SK-N-SH (cell line): Measurements from ENCODE around the gene HEMK1. TPM values are rescaled to one million over a fixed set of nuclear protein-coding genes. Genes with fewer than 3 reads are reported as not detected.

Experiments
- CTCF ChIA-PET: fragments of 300-600, 350-600 bp; formaldehyde crosslinking; extraction: SDS; loops from one replicate; lab custom pipeline; 2021; lab: Yijun Ruan, JAX
- POLR2A ChIA-PET: fragments of 350-600 bp; sonication (Branson Sonifier 250); formaldehyde crosslinking; extraction: SDS; loops from one replicate; lab custom pipeline; 2020; ENCODE audit warnings: antibody characterized with exemption, inconsistent platforms; lab: Yijun Ruan, JAX
- DNase-seq: peaks from one replicate; pipeline ENCODE4 v3.0.0; 2012
- H2AFZ ChIP-seq: fragments of 200-600 bp; sonication (generic); 2 replicates; pipeline ENCODE4 v1.8.1; 2016; ENCODE audit warnings: antibody characterized with exemption, mild to moderate bottlenecking, low read depth
- H3F3A ChIP-seq: fragments of 200-600 bp; sonication (generic); replicated peaks from 2 replicates; pipeline ENCODE3; 2016; ENCODE audit warnings: antibody characterized with exemption, mild to moderate bottlenecking; ENCODE audit not compliant: insufficient read depth
- H3K27ac ChIP-seq, 2 experiments: fragments of 200-500 bp in 1 of 2; fragments of 200-600 bp in 1 of 2; sonication (Bioruptor generic) in 1 of 2; sonication (generic), shearing (Covaris generic) in 1 of 2; 2 replicates each; pipeline versions ENCODE4 v1.5.1 to v1.6.1; 2014 to 2016; ENCODE audit warnings: low read depth in 2 of 2, inconsistent platforms in 1 of 2, low read length in 1 of 2, mild to moderate bottlenecking in 1 of 2, mixed read lengths in 1 of 2
- H3K27me3 ChIP-seq: fragments of 200-600 bp; sonication (generic), shearing (Covaris generic); 2 replicates; pipeline ENCODE4 v1.6.1; 2016; ENCODE audit warnings: mixed run types; ENCODE audit not compliant: insufficient read depth
- H3K36me3 ChIP-seq, 2 experiments: fragments of 200-500 bp in 1 of 2; fragments of 200-600 bp in 1 of 2; sonication (Bioruptor generic) in 1 of 2; sonication (generic) in 1 of 2; replicated peaks in 1 of 2; 2 replicates each; pipeline versions ENCODE3 to v1.5.1; 2014 to 2016; ENCODE audit warnings: low read length in 1 of 2, mild to moderate bottlenecking in 1 of 2; ENCODE audit not compliant: insufficient read depth in 2 of 2, control insufficient read depth in 1 of 2
- H3K4me1 ChIP-seq, 2 experiments: fragments of 200-500 bp in 1 of 2; fragments of 200-600 bp in 1 of 2; sonication (Bioruptor generic) in 1 of 2; sonication (generic), shearing (Covaris generic) in 1 of 2; 2 replicates each; pipeline versions ENCODE4 v1.5.1 to v1.6.1; 2014 to 2016; ENCODE audit warnings: low read depth in 1 of 2, low read length in 1 of 2, mixed run types in 1 of 2; ENCODE audit not compliant: insufficient read depth in 2 of 2, control insufficient read depth in 1 of 2
- H3K4me2 ChIP-seq: fragments of 200-600 bp; sonication (generic), shearing (Covaris generic); 2 replicates; pipeline ENCODE4 v1.6.1; 2017; ENCODE audit warnings: mixed run types
- H3K4me3 ChIP-seq, 2 experiments: fragments of 200-500 bp in 1 of 2; fragments of 200-600 bp in 1 of 2; sonication (Bioruptor generic) in 1 of 2; sonication (generic), shearing (Covaris generic) in 1 of 2; 2 replicates each; pipeline versions ENCODE4 v1.5.1 to v1.8.1; 2014 to 2016; ENCODE audit warnings: low read depth in 2 of 2, inconsistent platforms in 1 of 2, low read length in 1 of 2, mild to moderate bottlenecking in 1 of 2, mixed read lengths in 1 of 2, moderate library complexity in 1 of 2
- H3K79me2 ChIP-seq: fragments of 200-600 bp; sonication (generic); 2 replicates; pipeline ENCODE4 v1.8.1; 2017; ENCODE audit warnings: mild to moderate bottlenecking; ENCODE audit not compliant: insufficient read depth
- H3K9ac ChIP-seq: fragments of 200-600 bp; sonication (generic); 2 replicates; pipeline ENCODE4 v1.6.1; 2017; ENCODE audit warnings: mixed run types
- H3K9me2 ChIP-seq: fragments of 200-600 bp; sonication (generic); 2 replicates; pipeline ENCODE4 v1.6.1; 2017; ENCODE audit warnings: mixed run types
- H3K9me3 ChIP-seq: fragments of 200-600 bp; sonication (generic); 2 replicates; pipeline ENCODE4 v1.6.1; 2017; ENCODE audit warnings: mixed run types, mild to moderate bottlenecking, moderate library complexity
- H4K20me1 ChIP-seq: fragments of 200-600 bp; sonication (generic); 2 replicates; pipeline ENCODE4 v1.6.1; 2017; ENCODE audit warnings: mild to moderate bottlenecking, mixed run types; ENCODE audit not compliant: insufficient read depth
- CHD2 ChIP-seq: fragments of 150-350 bp; IDR thresholded peaks from 2 replicates; pipeline ENCODE4 v1.6.1; 2018; ENCODE audit warnings: low read length; ENCODE audit not compliant: partially characterized antibody
- ELF1 ChIP-seq: IDR thresholded peaks from 2 replicates; pipeline ENCODE4 v1.4.0; 2012
- EP300 ChIP-seq, 2 experiments: IDR thresholded peaks; 2 replicates each; pipeline versions ENCODE4 v1.4.0 to v1.6.1; 2012; ENCODE audit warnings: borderline replicate concordance in 1 of 2, low read depth in 1 of 2, low read length in 1 of 2
- FOSL2 ChIP-seq: IDR thresholded peaks from 2 replicates; pipeline ENCODE4 v1.4.0; 2012; ENCODE audit warnings: low read depth, mild to moderate bottlenecking, moderate library complexity, borderline replicate concordance
- GABPA ChIP-seq: IDR thresholded peaks from 2 replicates; pipeline ENCODE4 v1.4.0; 2012; ENCODE audit warnings: low read depth, mild to moderate bottlenecking
- GATA2 ChIP-seq: sonication (generic); formaldehyde crosslinking; IDR thresholded peaks from 2 replicates; pipeline ENCODE4 v1.5.0; 2020; ENCODE audit warnings: mild to moderate bottlenecking, missing genetic modification reagents
- MXI1 ChIP-seq: IDR thresholded peaks from 2 replicates; pipeline ENCODE4 v1.6.1; 2012; ENCODE audit warnings: mild to moderate bottlenecking, low read depth, low read length, improper control_type of control experiment
- NFIC ChIP-seq: IDR thresholded peaks from 2 replicates; pipeline ENCODE4 v1.4.0; 2012; ENCODE audit warnings: borderline replicate concordance
- POLR2AphosphoS5 ChIP-seq: IDR thresholded peaks from 2 replicates; pipeline ENCODE4 v1.6.1; 2012; ENCODE audit warnings: low read depth, low read length
- RAD21 ChIP-seq: IDR thresholded peaks from 2 replicates; pipeline ENCODE4 v1.6.1; 2012; ENCODE audit warnings: mild to moderate bottlenecking, low read length
- RCOR1 ChIP-seq: fragments of 150-350 bp; IDR thresholded peaks from 2 replicates; pipeline ENCODE4 v1.6.1; 2017; ENCODE audit warnings: antibody characterized with exemption, low read length
- RFX5 ChIP-seq: IDR thresholded peaks from 2 replicates; pipeline ENCODE4 v1.6.1; 2012; ENCODE audit warnings: mild to moderate bottlenecking, improper control_type of control experiment, low read length
- RXRA ChIP-seq: IDR thresholded peaks from 2 replicates; pipeline ENCODE4 v1.4.0; 2012; ENCODE audit warnings: low read depth, mild to moderate bottlenecking, borderline replicate concordance
- TCF12 ChIP-seq: IDR thresholded peaks from 2 replicates; pipeline ENCODE4 v1.4.0; 2012
- WGBS: methylation state at CpG from one replicate; pipeline ENCODE4 v1.1.6; 2017; ENCODE audit warnings: low lambda C conversion rate; 5-methylcytosine and 5-hydroxymethylcytosine counted together
- polyA plus RNA-seq, 3 experiments: library from polyadenylated mRNA; depleted of rRNA; stranded (reverse); fragments of >200 nt; gene quantifications; 2 replicates each; pipeline ENCODE4 v1.2.3, GENCODE V29; 2012
- TF ChIP-seq, protein P1 (sequence below): fragments of 150-350 bp; IDR thresholded peaks from 2 replicates; pipeline ENCODE4 v1.6.1; 2017; ENCODE audit warnings: antibody characterized with exemption, low read length, low read depth, borderline replicate concordance
- TF ChIP-seq, protein P2 (sequence below): fragments of 200-600 bp; sonication (generic); IDR thresholded peaks from 2 replicates; pipeline ENCODE4 v1.6.1; 2017; ENCODE audit warnings: antibody characterized with exemption, mild to moderate bottlenecking, moderate library complexity
- TF ChIP-seq, protein P3 (sequence below): IDR thresholded peaks from 2 replicates; pipeline ENCODE4 v1.4.0; 2012; ENCODE audit warnings: low read depth, borderline replicate concordance
- TF ChIP-seq, protein P4 (sequence below): IDR thresholded peaks from 2 replicates; pipeline ENCODE4; 2012
- TF ChIP-seq, protein P5 (sequence below): IDR thresholded peaks from 2 replicates; pipeline ENCODE4 v1.4.0; 2012; ENCODE audit warnings: low read depth
- TF ChIP-seq, protein P6 (sequence below): IDR thresholded peaks from 2 replicates; pipeline ENCODE4 v1.4.0; 2012; ENCODE audit warnings: low read depth, borderline replicate concordance

The HEMK1 gene
- polyA plus RNA-seq, 1 of the 3 experiments (the other 2 are of a cell fraction) = 15.4 TPM

DNA sequence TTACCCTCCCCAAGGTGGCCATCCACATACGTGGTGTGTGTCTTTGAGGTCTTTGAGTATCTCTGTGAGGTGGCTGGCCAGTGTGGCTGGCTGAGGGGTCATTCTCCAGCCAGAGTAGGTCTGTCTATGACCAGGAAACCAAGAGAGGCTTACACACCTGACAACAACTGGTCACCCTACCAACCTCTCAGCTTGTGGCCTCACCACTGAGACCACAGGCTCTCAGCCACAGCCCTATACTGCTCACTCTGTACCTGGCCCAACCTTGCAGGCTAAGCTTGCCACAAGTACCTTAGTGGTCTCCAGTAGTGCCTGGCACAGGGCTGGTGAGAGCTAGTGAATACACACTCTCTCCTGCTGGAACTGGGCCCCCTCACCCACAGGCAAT, 5.1 kb downstream of the HEMK1 start:
- DNase-seq = no peak
- Histone ChIP-seq H3K4me2 (no peak overlapping the region), H3K4me3 (no peak overlapping the region), H3K27ac (no peak overlapping the region), H3K4me1 (peaks cover 0 to 8% of the 10 kb centered on the region in 2 experiments; a peak in 1 of 4 replicates), H3K9me3 (no peaks in the 10 kb centered on the region), H3K27me3 (no peaks in the 10 kb centered on the region), H3K9me2 (no peaks in the 10 kb centered on the region), H3K9ac (no peak overlapping the region), H3K36me3 (peaks cover 8 to 25% of the 10 kb centered on the region in 2 experiments), H4K20me1 (no peaks in the 10 kb centered on the region), H2AFZ (no peak overlapping the region), H3K79me2 (peaks cover 9% of the 10 kb centered on the region), H3F3A (no peaks in the 10 kb centered on the region)
- TF ChIP-seq, protein P1, sequence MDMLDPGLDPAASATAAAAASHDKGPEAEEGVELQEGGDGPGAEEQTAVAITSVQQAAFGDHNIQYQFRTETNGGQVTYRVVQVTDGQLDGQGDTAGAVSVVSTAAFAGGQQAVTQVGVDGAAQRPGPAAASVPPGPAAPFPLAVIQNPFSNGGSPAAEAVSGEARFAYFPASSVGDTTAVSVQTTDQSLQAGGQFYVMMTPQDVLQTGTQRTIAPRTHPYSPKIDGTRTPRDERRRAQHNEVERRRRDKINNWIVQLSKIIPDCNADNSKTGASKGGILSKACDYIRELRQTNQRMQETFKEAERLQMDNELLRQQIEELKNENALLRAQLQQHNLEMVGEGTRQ = no peak
- TF ChIP-seq GABPA (no peak), FOSL2 (no peak), RFX5 (no peak), TCF12 (no peak), POLR2AphosphoS5 (no peak), RXRA (no peak), RAD21 (no peak)
- TF ChIP-seq, protein P2, sequence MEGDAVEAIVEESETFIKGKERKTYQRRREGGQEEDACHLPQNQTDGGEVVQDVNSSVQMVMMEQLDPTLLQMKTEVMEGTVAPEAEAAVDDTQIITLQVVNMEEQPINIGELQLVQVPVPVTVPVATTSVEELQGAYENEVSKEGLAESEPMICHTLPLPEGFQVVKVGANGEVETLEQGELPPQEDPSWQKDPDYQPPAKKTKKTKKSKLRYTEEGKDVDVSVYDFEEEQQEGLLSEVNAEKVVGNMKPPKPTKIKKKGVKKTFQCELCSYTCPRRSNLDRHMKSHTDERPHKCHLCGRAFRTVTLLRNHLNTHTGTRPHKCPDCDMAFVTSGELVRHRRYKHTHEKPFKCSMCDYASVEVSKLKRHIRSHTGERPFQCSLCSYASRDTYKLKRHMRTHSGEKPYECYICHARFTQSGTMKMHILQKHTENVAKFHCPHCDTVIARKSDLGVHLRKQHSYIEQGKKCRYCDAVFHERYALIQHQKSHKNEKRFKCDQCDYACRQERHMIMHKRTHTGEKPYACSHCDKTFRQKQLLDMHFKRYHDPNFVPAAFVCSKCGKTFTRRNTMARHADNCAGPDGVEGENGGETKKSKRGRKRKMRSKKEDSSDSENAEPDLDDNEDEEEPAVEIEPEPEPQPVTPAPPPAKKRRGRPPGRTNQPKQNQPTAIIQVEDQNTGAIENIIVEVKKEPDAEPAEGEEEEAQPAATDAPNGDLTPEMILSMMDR = no peak
- TF ChIP-seq, protein P3, sequence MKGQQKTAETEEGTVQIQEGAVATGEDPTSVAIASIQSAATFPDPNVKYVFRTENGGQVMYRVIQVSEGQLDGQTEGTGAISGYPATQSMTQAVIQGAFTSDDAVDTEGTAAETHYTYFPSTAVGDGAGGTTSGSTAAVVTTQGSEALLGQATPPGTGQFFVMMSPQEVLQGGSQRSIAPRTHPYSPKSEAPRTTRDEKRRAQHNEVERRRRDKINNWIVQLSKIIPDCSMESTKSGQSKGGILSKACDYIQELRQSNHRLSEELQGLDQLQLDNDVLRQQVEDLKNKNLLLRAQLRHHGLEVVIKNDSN = no peak
- TF ChIP-seq, protein P4, sequence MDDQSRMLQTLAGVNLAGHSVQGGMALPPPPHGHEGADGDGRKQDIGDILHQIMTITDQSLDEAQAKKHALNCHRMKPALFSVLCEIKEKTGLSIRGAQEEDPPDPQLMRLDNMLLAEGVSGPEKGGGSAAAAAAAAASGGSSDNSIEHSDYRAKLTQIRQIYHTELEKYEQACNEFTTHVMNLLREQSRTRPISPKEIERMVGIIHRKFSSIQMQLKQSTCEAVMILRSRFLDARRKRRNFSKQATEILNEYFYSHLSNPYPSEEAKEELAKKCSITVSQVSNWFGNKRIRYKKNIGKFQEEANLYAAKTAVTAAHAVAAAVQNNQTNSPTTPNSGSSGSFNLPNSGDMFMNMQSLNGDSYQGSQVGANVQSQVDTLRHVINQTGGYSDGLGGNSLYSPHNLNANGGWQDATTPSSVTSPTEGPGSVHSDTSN = no peak
- WGBS = 57% methylated on average over 1 of the region's 1 CpG
- POLR2A ChIA-PET = no interaction called here
- CTCF ChIA-PET = interaction anchor here (1.1 to 31.2 kb wide), 3 partner anchors 18 to 301 kb away, joined by 3 to 648 read pairs (median 3); partner anchors contain the start of genes CISH and MAPKAPK3

DNA sequence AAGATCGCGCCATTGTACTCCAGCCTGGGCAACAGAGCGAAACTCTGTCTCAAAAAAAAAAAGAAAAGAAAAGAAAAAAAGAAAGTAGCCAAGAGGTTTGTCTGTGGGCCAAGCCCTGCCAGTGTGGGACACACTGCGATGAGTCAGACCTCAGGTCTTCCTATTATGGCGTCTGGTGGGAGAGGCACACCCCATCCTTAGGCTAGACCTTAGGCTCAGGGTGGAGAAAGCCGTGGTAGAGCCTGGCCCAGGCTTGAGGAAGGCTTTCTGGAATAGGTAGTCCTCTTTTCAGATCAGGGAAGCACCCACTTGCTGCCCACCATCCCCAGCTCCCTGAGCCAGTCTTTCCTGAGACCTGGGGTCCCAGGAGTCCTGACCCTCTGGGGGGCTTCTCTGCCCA, 6.0 kb downstream of the HEMK1 start:
- Histone ChIP-seq H3K79me2 (no peaks in the 10 kb centered on the region), H3K9ac (no peak overlapping the region), H3K4me3 (no peak overlapping the region), H3K27ac (no peak overlapping the region), H3K36me3 (peaks cover 8 to 27% of the 10 kb centered on the region in 2 experiments), H3K9me3 (no peaks in the 10 kb centered on the region), H3K27me3 (no peaks in the 10 kb centered on the region), H4K20me1 (no peaks in the 10 kb centered on the region), H3K4me2 (no peak overlapping the region), H3F3A (no peaks in the 10 kb centered on the region), H3K4me1 (peaks cover 0 to 3% of the 10 kb centered on the region in 2 experiments; a peak in 1 of 4 replicates), H2AFZ (no peak overlapping the region), H3K9me2 (no peaks in the 10 kb centered on the region)
- DNase-seq = no peak
- 89% methylated on average over 6 of the region's 6 CpGs for whole genome bisulfite sequencing
- CTCF ChIA-PET = interaction anchor here (1.1 to 31.2 kb wide), 3 partner anchors 11 to 34 kb away, joined by 3 to 648 read pairs (median 5); partner anchors contain the start of genes CISH and MAPKAPK3
- POLR2A ChIA-PET = interaction anchor here (1.5 kb wide), 1 partner anchor 36 kb away, joined by 3 read pairs; the partner anchor contains the start of gene CISH
- TF ChIP-seq EP300 (IDR thresholded peaks at IDR 0.05; ENCODE audit: borderline replicate concordance in 1 of 2, low read depth in 1 of 2, low read length in 1 of 2) = no peak
- TF ChIP-seq, protein P5, sequence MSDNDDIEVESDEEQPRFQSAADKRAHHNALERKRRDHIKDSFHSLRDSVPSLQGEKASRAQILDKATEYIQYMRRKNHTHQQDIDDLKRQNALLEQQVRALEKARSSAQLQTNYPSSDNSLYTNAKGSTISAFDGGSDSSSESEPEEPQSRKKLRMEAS = no peak
- no peak for TF ChIP-seq NFIC
- no peak for TF ChIP-seq CHD2
- TF ChIP-seq GATA2 = no peak
- no peak for TF ChIP-seq TCF12
- TF ChIP-seq RCOR1 = no peak
- no peak for TF ChIP-seq ELF1
- TF ChIP-seq MXI1 = no peak
- no peak for TF ChIP-seq RFX5
- TF ChIP-seq, protein P6, sequence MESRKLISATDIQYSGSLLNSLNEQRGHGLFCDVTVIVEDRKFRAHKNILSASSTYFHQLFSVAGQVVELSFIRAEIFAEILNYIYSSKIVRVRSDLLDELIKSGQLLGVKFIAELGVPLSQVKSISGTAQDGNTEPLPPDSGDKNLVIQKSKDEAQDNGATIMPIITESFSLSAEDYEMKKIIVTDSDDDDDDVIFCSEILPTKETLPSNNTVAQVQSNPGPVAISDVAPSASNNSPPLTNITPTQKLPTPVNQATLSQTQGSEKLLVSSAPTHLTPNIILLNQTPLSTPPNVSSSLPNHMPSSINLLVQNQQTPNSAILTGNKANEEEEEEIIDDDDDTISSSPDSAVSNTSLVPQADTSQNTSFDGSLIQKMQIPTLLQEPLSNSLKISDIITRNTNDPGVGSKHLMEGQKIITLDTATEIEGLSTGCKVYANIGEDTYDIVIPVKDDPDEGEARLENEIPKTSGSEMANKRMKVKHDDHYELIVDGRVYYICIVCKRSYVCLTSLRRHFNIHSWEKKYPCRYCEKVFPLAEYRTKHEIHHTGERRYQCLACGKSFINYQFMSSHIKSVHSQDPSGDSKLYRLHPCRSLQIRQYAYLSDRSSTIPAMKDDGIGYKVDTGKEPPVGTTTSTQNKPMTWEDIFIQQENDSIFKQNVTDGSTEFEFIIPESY = no peak
- TF ChIP-seq, protein P4 = no peak
